GM12865 (cell line): ENCODE results near the gene ADCY7.

Experiments used
- DNase-seq: peaks from one replicate; pipeline ENCODE4 v3.0.0; 2010; ENCODE audit warnings: low read depth
- H3K4me3 ChIP-seq: 2 replicates; pipeline ENCODE4 v1.5.1; 2011; ENCODE audit warnings: mild to moderate bottlenecking, low read depth, low read length, control low read depth
- CTCF ChIP-seq: IDR thresholded peaks from 2 replicates; pipeline ENCODE4 v1.5.1; 2011; ENCODE audit warnings: low read length, control low read depth, low read depth, inconsistent platforms; ENCODE audit not compliant: insufficient read depth; ENCODE audit errors: missing control alignments

Gene ADCY7

GRCh38 chr16:50294955-50295354 is 28.6 kb downstream of the ADCY7 start:
- TF ChIP-seq CTCF: no peak
- H3K4me3 ChIP-seq: no peak overlapping the region
- DNase-seq: no peak

DNA sequence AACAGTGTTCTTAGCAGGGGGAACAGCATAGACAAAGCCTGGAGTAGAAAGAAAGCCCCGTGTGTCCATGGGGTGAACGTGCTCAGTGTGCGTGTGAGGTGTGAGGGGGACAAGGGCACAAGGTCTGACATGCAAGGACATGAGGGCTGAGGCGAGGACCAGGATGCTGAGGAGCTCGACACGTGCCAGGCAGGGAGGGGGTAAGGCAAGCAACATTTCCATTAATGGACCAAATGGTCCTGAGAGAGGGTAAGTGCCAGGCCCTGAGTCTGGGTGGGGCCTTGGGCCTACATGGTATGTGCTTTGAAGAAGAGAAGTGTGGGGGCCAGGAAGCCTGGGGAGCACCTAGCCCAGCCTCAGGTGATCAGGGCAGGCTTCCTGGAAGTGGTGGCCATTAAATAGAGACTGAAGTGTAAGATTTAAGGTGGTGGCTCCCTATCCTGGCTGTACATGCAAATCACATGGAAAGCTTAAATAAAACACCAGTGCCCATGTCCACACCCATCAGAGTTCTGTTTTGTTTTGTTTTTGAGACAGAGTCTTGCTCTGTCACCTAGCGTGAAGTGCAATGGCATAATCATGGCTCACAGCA is 29.3 kb downstream of the ADCY7 start:
- no peak overlapping the region for H3K4me3 ChIP-seq
- DNase-seq: no peak
- TF ChIP-seq CTCF: no peak

GRCh38 chr16:50296807-50297206 is 30.5 kb downstream of the ADCY7 start:
- TF ChIP-seq CTCF: no peak

DNA sequence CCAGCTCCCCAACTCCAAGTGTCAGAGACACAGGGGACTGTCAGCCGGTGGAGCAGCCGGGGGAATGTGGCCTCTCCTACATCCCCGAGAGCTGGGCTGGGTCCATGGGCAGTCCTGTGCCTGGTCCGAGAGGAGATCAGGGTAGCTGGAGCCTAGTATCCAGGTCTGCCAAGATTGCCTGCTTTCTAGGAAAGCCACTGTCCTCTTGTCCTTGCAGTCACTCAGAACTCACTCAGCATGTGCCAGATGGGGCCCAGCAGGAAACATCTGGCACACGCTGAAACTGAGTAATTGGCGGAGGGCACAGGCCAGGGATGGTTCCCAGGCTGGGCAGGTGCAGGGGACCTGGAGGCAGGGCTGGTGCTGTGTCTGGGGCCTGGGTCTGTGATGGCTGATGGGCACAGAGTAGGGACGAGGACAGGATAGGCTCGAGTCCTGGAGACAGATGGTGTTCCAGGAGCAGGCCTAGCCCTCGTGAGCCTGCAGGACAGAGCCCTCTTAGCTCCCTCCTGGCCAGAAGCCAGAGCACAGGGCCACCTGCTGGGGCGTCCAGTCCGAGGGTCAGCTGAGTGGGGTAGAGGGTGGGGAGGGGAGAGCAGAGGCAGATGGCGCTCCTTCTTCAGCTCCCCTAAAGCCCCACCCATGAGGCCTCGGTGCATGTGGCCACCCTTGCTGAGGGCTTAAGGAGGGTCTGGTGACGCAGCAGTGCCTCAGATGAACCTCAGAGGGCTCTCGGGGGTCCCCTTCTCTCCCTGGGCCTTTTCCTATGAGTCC is 31.1 kb downstream of the ADCY7 start:
- TF ChIP-seq CTCF: no peak
- DNase-seq: no peak
- H3K4me3 ChIP-seq: no peak overlapping the region

More at GRCh38 chr16:50296807-50297206, 30.5 kb downstream of the ADCY7 start:
- H3K4me3 ChIP-seq: no peak overlapping the region
- DNase-seq: no peak

- TF ChIP-seq CTCF: no peak
- H3K4me3 ChIP-seq: no peak overlapping the region
- no peak for DNase-seq
These were observed 31.7 kb downstream of the ADCY7 start for GRCh38 chr16:50298075-50298460.

DNA sequence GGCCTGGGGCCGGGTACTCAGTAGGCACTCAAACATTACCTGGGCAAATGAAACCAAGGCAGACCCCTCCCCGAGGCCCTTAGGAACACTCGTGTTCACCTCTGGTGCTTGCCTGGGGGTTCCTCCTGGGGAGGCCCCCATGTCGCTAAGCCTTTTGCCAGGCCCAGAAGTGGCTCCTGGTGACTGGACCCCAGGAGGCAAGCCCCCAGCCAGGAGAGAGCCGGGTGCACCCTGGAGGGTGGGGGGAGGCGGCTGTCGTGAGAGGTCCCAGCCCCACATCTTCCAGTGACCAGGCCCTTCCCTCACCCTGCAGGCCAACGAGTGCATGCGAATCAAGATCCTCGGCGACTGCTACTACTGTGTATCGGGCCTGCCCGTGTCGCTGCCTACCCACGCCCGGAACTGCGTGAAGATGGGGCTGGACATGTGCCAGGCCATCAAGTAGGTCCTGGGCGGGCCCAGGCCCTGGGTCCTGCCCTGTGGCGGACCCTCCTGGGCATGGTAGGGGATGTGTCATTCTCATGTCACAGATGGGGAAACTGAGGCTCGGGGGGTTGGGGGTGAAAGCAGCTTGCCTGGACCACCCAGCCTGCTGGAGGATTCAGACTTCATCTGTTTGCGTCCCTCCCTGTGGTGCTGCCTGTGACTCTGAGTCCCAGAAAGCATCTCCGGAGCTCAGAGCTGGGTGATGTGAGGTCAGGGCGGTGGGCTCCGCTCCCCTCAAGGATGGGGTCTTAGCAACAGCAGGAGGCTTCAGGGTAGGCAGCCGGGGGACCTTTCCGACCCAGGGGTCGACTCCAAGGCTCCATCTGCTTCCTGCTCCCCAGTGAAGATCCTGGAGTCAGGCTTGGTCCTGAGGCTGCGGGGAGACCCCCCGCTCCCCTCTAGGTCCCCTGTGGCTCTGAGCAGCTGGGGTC is 32.5 kb downstream of the ADCY7 start:
- no peak for TF ChIP-seq CTCF
- no peak for DNase-seq
- H3K4me3 ChIP-seq: no peak overlapping the region
